ENCODE data around the gene CBLL1. TPM values are rescaled to one million over a fixed set of nuclear protein-coding genes. Genes with fewer than 3 reads are reported as not detected.

Gene CBLL1
- total RNA-seq, 1 experiment from 2014 or later = 35.0 TPM

GRCh38 chr7:107703872-107704271 is 40.1 kb upstream of the CBLL1 start:
- H3K9me2 ChIP-seq (replicated peaks; ENCODE audit: insufficient read depth, low read length) = no peaks in the 10 kb centered on the region
- H3K27ac ChIP-seq (ENCODE audit: low read length) = no peak overlapping the region
- no peak overlapping the region for H3K4me2 ChIP-seq (ENCODE audit: low read depth, low read length, poor library complexity, severe bottlenecking)
- no peak overlapping the region for H3K4me3 ChIP-seq (ENCODE audit: low read length)
- no peaks in the 10 kb centered on the region for H3K9me3 ChIP-seq (ENCODE audit: low read length)
- H3K9ac ChIP-seq (ENCODE audit: low read length) = no peak overlapping the region
- no peak overlapping the region for H2AFZ ChIP-seq (ENCODE audit: low read length)
- no peaks in the 10 kb centered on the region for H3K4me1 ChIP-seq (ENCODE audit: low read length)
- no peaks in the 10 kb centered on the region for H3K36me3 ChIP-seq (ENCODE audit: insufficient read depth, low read length)
- DNase-seq = no peak
- H4K20me1 ChIP-seq (ENCODE audit: insufficient read depth, low read depth, low read length) = no peaks in the 10 kb centered on the region
- no peaks in the 10 kb centered on the region for H3K79me2 ChIP-seq (ENCODE audit: low read length)
- H3K27me3 ChIP-seq (ENCODE audit: low read length) = no peaks in the 10 kb centered on the region

DNA sequence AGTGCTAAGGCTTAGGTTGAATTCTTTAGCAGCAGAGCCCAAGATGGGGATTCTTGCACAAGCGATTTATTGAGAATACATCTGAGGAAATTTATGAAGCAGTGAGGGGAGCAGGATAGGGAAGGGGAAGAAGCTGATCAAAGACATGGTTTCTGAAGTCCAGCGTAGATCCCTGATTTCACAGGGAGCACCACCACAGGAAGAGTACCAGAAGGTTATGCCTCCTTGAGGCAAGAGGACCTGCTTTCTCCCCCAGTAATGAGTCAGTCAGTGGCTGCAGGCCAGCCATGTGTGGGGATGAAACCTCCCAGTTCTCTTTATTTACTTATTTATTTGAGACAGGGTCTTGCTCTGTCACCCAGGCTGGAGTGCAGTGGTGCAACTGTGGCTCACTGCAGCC is 35.0 kb upstream of the CBLL1 start:
- H3K4me2 ChIP-seq (ENCODE audit: low read depth, low read length, poor library complexity, severe bottlenecking) = no peak overlapping the region
- H2AFZ ChIP-seq (ENCODE audit: low read length) = no peak overlapping the region
- no peaks in the 10 kb centered on the region for H3K9me2 ChIP-seq (replicated peaks; ENCODE audit: insufficient read depth, low read length)
- H3K36me3 ChIP-seq (ENCODE audit: insufficient read depth, low read length) = no peaks in the 10 kb centered on the region
- no peaks in the 10 kb centered on the region for H3K4me1 ChIP-seq (ENCODE audit: low read length)
- no peaks in the 10 kb centered on the region for H4K20me1 ChIP-seq (ENCODE audit: insufficient read depth, low read depth, low read length)
- H3K27ac ChIP-seq (ENCODE audit: low read length) = no peak overlapping the region
- H3K9ac ChIP-seq (ENCODE audit: low read length) = no peak overlapping the region
- DNase-seq = no peak
- H3K27me3 ChIP-seq (ENCODE audit: low read length) = no peaks in the 10 kb centered on the region
- no peak overlapping the region for H3K4me3 ChIP-seq (ENCODE audit: low read length)
- H3K9me3 ChIP-seq (ENCODE audit: low read length) = no peaks in the 10 kb centered on the region
- H3K79me2 ChIP-seq (ENCODE audit: low read length) = no peaks in the 10 kb centered on the region

GRCh38 chr7:107711301-107711700 is 32.6 kb upstream of the CBLL1 start:
- H3K27me3 ChIP-seq (ENCODE audit: low read length) = no peaks in the 10 kb centered on the region
- no peaks in the 10 kb centered on the region for H3K9me3 ChIP-seq (ENCODE audit: low read length)
- no peak overlapping the region for H3K4me2 ChIP-seq (ENCODE audit: low read depth, low read length, poor library complexity, severe bottlenecking)
- DNase-seq = no peak
- H3K79me2 ChIP-seq (ENCODE audit: low read length) = no peaks in the 10 kb centered on the region
- H3K9ac ChIP-seq (ENCODE audit: low read length) = no peak overlapping the region
- H2AFZ ChIP-seq (ENCODE audit: low read length) = no peak overlapping the region
- H3K9me2 ChIP-seq (replicated peaks; ENCODE audit: insufficient read depth, low read length) = no peaks in the 10 kb centered on the region
- H3K27ac ChIP-seq (ENCODE audit: low read length) = no peak overlapping the region
- H3K4me1 ChIP-seq (ENCODE audit: low read length) = no peaks in the 10 kb centered on the region
- no peaks in the 10 kb centered on the region for H3K36me3 ChIP-seq (ENCODE audit: insufficient read depth, low read length)
- no peaks in the 10 kb centered on the region for H4K20me1 ChIP-seq (ENCODE audit: insufficient read depth, low read depth, low read length)
- no peak overlapping the region for H3K4me3 ChIP-seq (ENCODE audit: low read length)

DNA sequence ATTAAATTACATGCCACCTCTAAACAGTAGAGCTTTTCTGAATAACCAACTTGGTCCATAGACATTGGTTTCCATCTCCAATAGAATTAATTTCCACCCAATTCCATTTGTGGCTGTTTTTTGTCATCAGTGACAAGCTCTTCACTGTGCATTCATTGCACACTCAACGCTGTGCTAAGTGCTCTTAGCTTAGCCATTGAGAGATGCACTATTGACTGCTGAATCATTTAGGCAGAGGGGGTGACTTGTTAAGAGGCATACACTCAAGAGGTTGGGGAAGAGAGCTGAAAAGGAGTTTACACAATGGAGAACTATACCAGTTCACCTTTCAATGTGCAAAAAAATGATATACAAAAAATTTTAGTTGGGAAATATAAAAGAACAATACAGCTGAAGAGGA is 31.9 kb upstream of the CBLL1 start:
- DNase-seq = no peak

DNA sequence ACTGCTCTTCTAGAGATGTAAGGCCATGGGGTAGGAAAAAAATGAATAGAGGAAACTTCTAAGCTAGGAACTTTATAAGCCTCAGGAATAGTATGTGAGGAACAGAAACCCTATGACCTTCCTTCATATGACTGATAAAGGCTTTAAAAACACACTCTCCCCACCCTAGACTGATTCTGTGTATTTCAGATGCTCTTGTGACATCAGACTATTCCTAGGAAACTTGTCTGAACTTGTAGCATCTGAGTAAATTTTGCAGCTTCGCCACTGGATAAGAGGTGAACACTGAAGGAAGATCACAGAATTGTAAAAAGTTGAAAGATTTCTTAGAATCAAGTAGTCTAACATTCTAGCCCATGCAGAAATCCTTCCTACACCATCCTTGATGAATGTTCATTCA is 31.0 kb upstream of the CBLL1 start:
- Histone ChIP-seq H3K27me3 (ENCODE audit: low read length) (no peaks in the 10 kb centered on the region), H3K4me1 (ENCODE audit: low read length) (no peaks in the 10 kb centered on the region), H3K9ac (ENCODE audit: low read length) (no peak overlapping the region), H3K4me3 (ENCODE audit: low read length) (no peak overlapping the region), H2AFZ (ENCODE audit: low read length) (no peak overlapping the region), H3K9me2 (replicated peaks; ENCODE audit: insufficient read depth, low read length) (no peaks in the 10 kb centered on the region), H4K20me1 (ENCODE audit: insufficient read depth, low read depth, low read length) (no peaks in the 10 kb centered on the region), H3K9me3 (ENCODE audit: low read length) (no peaks in the 10 kb centered on the region), H3K36me3 (ENCODE audit: insufficient read depth, low read length) (no peaks in the 10 kb centered on the region), H3K27ac (ENCODE audit: low read length) (no peak overlapping the region), H3K79me2 (ENCODE audit: low read length) (no peaks in the 10 kb centered on the region), H3K4me2 (ENCODE audit: low read depth, low read length, poor library complexity, severe bottlenecking) (no peak overlapping the region)
- DNase-seq = no peak

More for the DNA sequence above, 31.9 kb upstream of the CBLL1 start:
- Histone ChIP-seq H3K9me3 (ENCODE audit: low read length) (no peaks in the 10 kb centered on the region), H3K4me3 (ENCODE audit: low read length) (no peak overlapping the region), H2AFZ (ENCODE audit: low read length) (no peak overlapping the region), H4K20me1 (ENCODE audit: insufficient read depth, low read depth, low read length) (no peaks in the 10 kb centered on the region), H3K36me3 (ENCODE audit: insufficient read depth, low read length) (no peaks in the 10 kb centered on the region), H3K27me3 (ENCODE audit: low read length) (no peaks in the 10 kb centered on the region), H3K27ac (ENCODE audit: low read length) (no peak overlapping the region), H3K79me2 (ENCODE audit: low read length) (no peaks in the 10 kb centered on the region), H3K9me2 (replicated peaks; ENCODE audit: insufficient read depth, low read length) (no peaks in the 10 kb centered on the region), H3K9ac (ENCODE audit: low read length) (no peak overlapping the region), H3K4me1 (ENCODE audit: low read length) (no peaks in the 10 kb centered on the region), H3K4me2 (ENCODE audit: low read depth, low read length, poor library complexity, severe bottlenecking) (no peak overlapping the region)

DNA sequence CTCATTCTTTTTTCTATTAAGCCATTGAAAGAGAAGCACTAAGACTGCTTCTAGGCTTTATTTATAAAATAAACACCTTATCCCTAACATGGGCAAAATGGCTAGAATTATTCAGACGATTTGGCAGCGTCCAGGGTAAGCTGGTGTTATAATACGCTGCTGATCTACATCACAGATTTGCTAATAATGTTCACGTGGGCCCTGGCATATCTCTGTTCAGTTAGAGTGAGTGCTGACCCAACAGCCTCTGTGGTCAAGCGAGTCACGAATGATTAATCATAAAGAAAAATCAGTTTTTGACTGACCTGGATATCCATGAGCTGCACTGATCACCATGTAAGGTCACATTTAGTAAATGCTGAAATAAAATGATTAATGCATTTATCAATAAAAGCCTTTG is 28.4 kb upstream of the CBLL1 start:
- H3K36me3 ChIP-seq (ENCODE audit: insufficient read depth, low read length) = no peaks in the 10 kb centered on the region

DNA sequence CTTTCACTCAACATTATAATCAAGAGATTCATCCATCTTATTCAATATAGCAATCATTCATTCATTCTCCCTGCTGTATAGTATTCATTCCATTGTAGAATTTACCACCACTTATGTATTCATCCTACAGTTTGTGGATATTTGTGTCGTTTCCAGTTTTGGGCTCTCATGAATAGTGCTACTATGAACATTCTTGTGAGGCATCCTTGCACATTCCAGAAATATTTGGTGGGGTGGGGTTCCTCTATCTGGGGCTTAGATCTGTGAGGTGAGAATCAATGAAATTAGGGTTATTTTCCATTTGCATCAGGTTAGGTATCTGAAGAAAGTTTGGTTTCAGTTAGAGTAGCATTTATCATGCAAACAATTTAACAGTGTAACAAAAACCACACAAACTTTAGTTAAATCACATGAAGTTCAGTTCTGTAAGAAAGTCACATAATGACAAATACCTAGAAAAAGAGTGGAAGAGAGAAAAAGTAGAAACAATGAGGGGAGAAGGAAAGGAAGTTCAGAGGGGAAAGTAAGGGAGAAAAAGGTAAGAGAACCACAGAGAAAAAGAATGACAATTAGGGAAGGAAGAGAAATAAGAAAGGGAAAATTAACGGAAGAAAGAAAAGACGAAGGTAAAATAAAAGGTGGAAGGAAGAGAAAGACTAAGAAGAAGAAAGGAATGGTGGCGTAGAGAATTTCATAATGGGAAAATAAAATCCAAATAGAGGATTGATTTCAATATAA is 25.3 kb upstream of the CBLL1 start:
- no peak overlapping the region for H3K9ac ChIP-seq (ENCODE audit: low read length)
- no peak for DNase-seq
- no peaks in the 10 kb centered on the region for H3K36me3 ChIP-seq (ENCODE audit: insufficient read depth, low read length)
- no peak overlapping the region for H3K27ac ChIP-seq (ENCODE audit: low read length)
- no peaks in the 10 kb centered on the region for H4K20me1 ChIP-seq (ENCODE audit: insufficient read depth, low read depth, low read length)
- no peaks in the 10 kb centered on the region for H3K79me2 ChIP-seq (ENCODE audit: low read length)
- no peaks in the 10 kb centered on the region for H3K9me3 ChIP-seq (ENCODE audit: low read length)
- no peak overlapping the region for H3K4me3 ChIP-seq (ENCODE audit: low read length)
- no peaks in the 10 kb centered on the region for H3K27me3 ChIP-seq (ENCODE audit: low read length)
- no peak overlapping the region for H2AFZ ChIP-seq (ENCODE audit: low read length)
- no peaks in the 10 kb centered on the region for H3K9me2 ChIP-seq (replicated peaks; ENCODE audit: insufficient read depth, low read length)
- no peaks in the 10 kb centered on the region for H3K4me1 ChIP-seq (ENCODE audit: low read length)
- H3K4me2 ChIP-seq (ENCODE audit: low read depth, low read length, poor library complexity, severe bottlenecking) = no peak overlapping the region

More for the DNA sequence above, 28.4 kb upstream of the CBLL1 start:
- H3K4me1 ChIP-seq (ENCODE audit: low read length) = no peaks in the 10 kb centered on the region
- no peaks in the 10 kb centered on the region for H3K79me2 ChIP-seq (ENCODE audit: low read length)
- no peak overlapping the region for H3K4me3 ChIP-seq (ENCODE audit: low read length)
- H3K27ac ChIP-seq (ENCODE audit: low read length) = no peak overlapping the region
- H3K9me2 ChIP-seq (replicated peaks; ENCODE audit: insufficient read depth, low read length) = no peaks in the 10 kb centered on the region
- no peak overlapping the region for H2AFZ ChIP-seq (ENCODE audit: low read length)
- no peak overlapping the region for H3K9ac ChIP-seq (ENCODE audit: low read length)
- H3K4me2 ChIP-seq (ENCODE audit: low read depth, low read length, poor library complexity, severe bottlenecking) = no peak overlapping the region
- no peaks in the 10 kb centered on the region for H3K27me3 ChIP-seq (ENCODE audit: low read length)
- H3K9me3 ChIP-seq (ENCODE audit: low read length) = no peaks in the 10 kb centered on the region
- DNase-seq = no peak
- H4K20me1 ChIP-seq (ENCODE audit: insufficient read depth, low read depth, low read length) = no peaks in the 10 kb centered on the region

GRCh38 chr7:107721286-107721685 is 22.7 kb upstream of the CBLL1 start:
- no peaks in the 10 kb centered on the region for H3K27me3 ChIP-seq (ENCODE audit: low read length)
- H2AFZ ChIP-seq (ENCODE audit: low read length) = no peak overlapping the region
- H3K9ac ChIP-seq (ENCODE audit: low read length) = no peak overlapping the region
- no peak overlapping the region for H3K27ac ChIP-seq (ENCODE audit: low read length)
- DNase-seq = no peak
- H3K4me1 ChIP-seq (ENCODE audit: low read length) = no peaks in the 10 kb centered on the region
- no peak overlapping the region for H3K4me3 ChIP-seq (ENCODE audit: low read length)
- H3K4me2 ChIP-seq (ENCODE audit: low read depth, low read length, poor library complexity, severe bottlenecking) = no peak overlapping the region
- H3K9me2 ChIP-seq (replicated peaks; ENCODE audit: insufficient read depth, low read length) = no peaks in the 10 kb centered on the region
- no peaks in the 10 kb centered on the region for H3K79me2 ChIP-seq (ENCODE audit: low read length)
- H3K9me3 ChIP-seq (ENCODE audit: low read length) = no peaks in the 10 kb centered on the region
- H3K36me3 ChIP-seq (ENCODE audit: insufficient read depth, low read length) = no peaks in the 10 kb centered on the region
- H4K20me1 ChIP-seq (ENCODE audit: insufficient read depth, low read depth, low read length) = no peaks in the 10 kb centered on the region

All from Karpas-422 (cell line).